Cardiac fibroblast (primary cell): ENCODE measurements around the gene ZBTB45.

Source experiments
- DNase-seq, 2 donors: peaks; one replicate each; pipeline versions ENCODE4 v3.0.0 to v3.0.0-alpha.2; 2010; ENCODE audit warnings: low read depth in 2 of 2
- H3K4me3 ChIP-seq, 2 donors: replicated peaks in 1 of 2; 1 replicate in 1 of 2; 2 replicates in 1 of 2; pipeline ENCODE4 v1.5.1; 2011; ENCODE audit warnings: low read depth in 2 of 2, low read length in 2 of 2, mild to moderate bottlenecking in 2 of 2, moderate library complexity in 1 of 2
- TF ChIP-seq, protein P1 (sequence below): IDR thresholded peaks from one replicate; pipeline ENCODE4 v1.5.1; 2011; ENCODE audit warnings: low read depth, mild to moderate bottlenecking, low read length, inconsistent platforms

Gene ZBTB45

DNA sequence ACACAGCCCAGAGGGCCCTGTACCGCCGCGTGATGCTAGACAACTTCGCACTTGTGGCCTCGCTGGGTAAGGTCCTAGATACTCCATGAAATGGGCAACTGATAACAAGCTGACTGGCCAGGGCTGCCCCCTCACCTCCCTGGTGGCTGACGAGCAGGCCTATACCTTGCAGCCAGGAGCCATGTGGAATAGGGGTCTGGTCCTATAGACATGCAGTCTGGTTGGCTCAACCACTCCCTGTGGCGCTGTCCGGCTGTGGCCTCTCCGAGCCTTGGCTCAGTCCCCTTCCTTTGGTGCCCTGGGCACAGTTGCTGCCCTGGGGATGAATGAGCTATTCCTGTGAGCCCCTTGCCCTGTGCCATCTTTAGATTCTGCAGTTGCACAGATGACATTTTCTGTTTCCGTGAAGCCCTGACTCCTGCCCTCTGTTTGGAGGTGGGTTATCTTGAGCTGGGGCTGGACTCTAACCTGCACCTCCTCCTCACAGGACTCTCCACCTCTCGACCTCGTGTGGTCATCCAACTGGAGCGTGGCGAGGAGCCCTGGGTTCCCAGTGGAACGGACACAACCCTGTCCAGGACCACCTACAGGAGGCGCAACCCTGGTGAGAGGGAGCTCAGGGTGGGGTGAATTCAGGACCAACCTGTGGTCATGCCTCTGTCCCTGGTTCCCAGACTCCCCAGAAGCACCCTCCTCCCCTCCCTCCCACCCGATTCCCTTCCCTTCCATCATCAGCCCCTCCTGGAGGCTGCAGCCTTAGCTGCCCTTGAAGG, 50.2 kb downstream of the ZBTB45 start:
- no peak for DNase-seq
- H3K4me3 ChIP-seq, result no peak overlapping the region
- TF ChIP-seq, protein P1, sequence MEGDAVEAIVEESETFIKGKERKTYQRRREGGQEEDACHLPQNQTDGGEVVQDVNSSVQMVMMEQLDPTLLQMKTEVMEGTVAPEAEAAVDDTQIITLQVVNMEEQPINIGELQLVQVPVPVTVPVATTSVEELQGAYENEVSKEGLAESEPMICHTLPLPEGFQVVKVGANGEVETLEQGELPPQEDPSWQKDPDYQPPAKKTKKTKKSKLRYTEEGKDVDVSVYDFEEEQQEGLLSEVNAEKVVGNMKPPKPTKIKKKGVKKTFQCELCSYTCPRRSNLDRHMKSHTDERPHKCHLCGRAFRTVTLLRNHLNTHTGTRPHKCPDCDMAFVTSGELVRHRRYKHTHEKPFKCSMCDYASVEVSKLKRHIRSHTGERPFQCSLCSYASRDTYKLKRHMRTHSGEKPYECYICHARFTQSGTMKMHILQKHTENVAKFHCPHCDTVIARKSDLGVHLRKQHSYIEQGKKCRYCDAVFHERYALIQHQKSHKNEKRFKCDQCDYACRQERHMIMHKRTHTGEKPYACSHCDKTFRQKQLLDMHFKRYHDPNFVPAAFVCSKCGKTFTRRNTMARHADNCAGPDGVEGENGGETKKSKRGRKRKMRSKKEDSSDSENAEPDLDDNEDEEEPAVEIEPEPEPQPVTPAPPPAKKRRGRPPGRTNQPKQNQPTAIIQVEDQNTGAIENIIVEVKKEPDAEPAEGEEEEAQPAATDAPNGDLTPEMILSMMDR, result no peak

DNA sequence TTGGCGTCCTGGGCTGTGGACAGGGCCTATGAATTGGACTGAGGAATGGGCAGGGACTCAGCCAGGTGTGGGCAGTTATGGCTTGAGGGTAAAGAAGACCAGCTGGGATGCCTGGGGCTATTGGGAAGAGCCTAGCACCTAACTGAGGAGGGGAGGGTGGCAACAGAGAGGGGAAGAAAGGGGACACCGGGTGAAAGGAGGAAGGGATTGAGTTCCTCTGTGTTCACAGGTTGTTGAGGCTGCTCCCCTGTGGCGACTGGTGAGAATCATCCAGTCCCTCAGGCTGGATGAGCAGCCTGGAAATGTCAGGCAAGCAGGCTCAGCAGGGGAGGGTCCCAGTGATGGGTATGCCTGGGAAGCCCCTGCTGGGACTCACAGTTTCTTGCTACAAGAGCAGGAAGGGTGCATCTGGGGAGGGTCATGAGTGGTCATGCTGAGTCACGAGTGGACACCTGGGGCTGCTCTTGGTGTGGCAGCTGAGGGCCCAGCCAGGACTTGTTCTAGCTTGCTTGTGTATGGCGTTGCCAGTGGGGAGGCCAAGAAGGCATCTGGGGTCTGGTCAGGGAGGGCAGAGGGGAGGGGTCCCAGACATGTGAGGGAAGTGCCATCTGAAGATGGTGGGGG, 51.3 kb downstream of the ZBTB45 start:
- peak overlapping the region in 1 of 2 donors; percentile 21 for H3K4me3 ChIP-seq
- no peak for DNase-seq
- TF ChIP-seq, protein P1, result no peak

DNA sequence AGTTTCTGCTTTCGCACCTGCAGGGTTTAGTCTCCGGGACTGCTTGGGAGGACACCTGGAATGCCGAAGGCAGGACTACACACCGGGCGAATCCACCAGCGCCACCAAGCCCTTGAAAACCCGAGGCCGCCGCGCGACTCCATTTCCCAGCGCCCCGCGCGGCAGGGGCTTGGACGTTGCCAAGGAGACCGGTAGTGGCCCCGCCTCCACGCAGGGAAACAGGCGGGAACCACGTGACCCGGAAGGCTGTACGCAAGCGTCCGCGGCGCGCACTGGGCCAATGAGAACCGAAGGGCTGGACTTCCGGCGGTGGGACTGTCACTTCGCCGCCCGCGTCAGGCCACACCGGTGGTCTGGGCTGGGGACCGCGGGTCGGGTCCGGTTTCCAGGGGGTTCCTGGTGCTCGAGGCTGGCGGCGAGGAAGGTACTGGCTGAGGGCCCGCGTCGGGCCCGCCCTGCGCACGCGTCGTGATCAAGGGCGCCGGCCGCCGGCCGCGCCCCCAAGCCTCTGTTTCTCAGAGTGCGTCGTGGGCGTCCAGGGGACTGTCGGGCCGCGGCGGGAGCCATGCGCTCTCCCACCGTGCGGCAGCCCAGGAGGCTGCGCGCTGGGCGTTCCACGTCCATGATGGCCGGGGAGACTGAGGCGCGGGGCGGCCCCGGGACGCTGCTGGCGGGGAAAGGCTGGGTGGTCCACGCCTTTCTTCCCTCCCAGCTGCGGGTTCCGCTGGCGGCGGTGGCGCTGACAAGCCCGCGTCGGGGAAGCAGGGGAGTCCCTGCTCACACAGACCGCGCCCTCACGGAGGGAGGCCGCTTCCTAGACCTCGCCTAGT, 52.6 kb downstream of the ZBTB45 start, which contains the start of gene ZNF324:
ZNF324 (plus strand) TSS at position 321 of the 830 bp plus-strand sequence. CDS start 2,106 bp downstream, outside the sequence.
- TF ChIP-seq, protein P1, result no peak
- peak; percentile 96 for DNase-seq
- H3K4me3 ChIP-seq, result peak within 1 kb of the TSS; percentile 78 to 90

GRCh38 chr19:58466089-58466759, 53.4 kb downstream of the ZBTB45 start:
- TF ChIP-seq, protein P1, result no peak
- H3K4me3 ChIP-seq, result peak overlapping the region; percentile 78 to 90
- no peak for DNase-seq
